ENCODE results near the gene DNM3. TPM values are rescaled to one million over a fixed set of nuclear protein-coding genes. Genes with fewer than 3 reads are reported as not detected.

DNM3 gene
- total RNA-seq, 1 experiment from 2014 or later, result 1.2 TPM

- TF ChIP-seq CTCF (IDR thresholded peaks at IDR 0.05; ENCODE audit: unreplicated experiment), result no peak
- CTCF ChIA-PET, result interaction anchor here (0.7 kb wide), 1 partner anchor 10 kb away, joined by 3 read pairs; no protein-coding TSS in a partner anchor
- Mint-ChIP-seq H3K36me3 (ENCODE audit: insufficient read depth, unreplicated experiment) (no peaks in the 10 kb centered on the region), H3K27me3 (ENCODE audit: unreplicated experiment) (no peaks in the 10 kb centered on the region), H3K9me3 (ENCODE audit: low read depth, unreplicated experiment) (no peaks in the 10 kb centered on the region), H3K27ac (ENCODE audit: unreplicated experiment) (no peak overlapping the region), H3K4me3 (ENCODE audit: low read depth, unreplicated experiment) (no peak overlapping the region), H3K4me1 (ENCODE audit: low read depth, unreplicated experiment) (peaks cover 8% of the 10 kb centered on the region)
- no peak for DNase-seq
- BruUV-seq (replicated peaks), result no TSS peak
- intact Hi-C loops (cut with micrococcal nuclease; ENCODE audit: unreplicated experiment), result no loop called here
Observed at GRCh38 chr1:172335377-172335776, 494.1 kb downstream of the DNM3 start.

- H3K36me3 Mint-ChIP-seq (ENCODE audit: insufficient read depth, unreplicated experiment), result no peaks in the 10 kb centered on the region
- H3K9me3 Mint-ChIP-seq (ENCODE audit: low read depth, unreplicated experiment), result no peaks in the 10 kb centered on the region
- intact Hi-C loops (cut with micrococcal nuclease; ENCODE audit: unreplicated experiment), result no loop called here
- no peak for TF ChIP-seq CTCF (IDR thresholded peaks at IDR 0.05; ENCODE audit: unreplicated experiment)
- H3K27me3 Mint-ChIP-seq (ENCODE audit: unreplicated experiment), result no peaks in the 10 kb centered on the region
- H3K4me3 Mint-ChIP-seq (ENCODE audit: low read depth, unreplicated experiment), result no peak overlapping the region
- H3K27ac Mint-ChIP-seq (ENCODE audit: unreplicated experiment), result no peak overlapping the region
- H3K4me1 Mint-ChIP-seq (ENCODE audit: low read depth, unreplicated experiment), result peaks cover 22% of the 10 kb centered on the region
- CTCF ChIA-PET, result no interaction called here
- no peak for DNase-seq
- no TSS peak for BruUV-seq (replicated peaks)
Observed at GRCh38 chr1:172338295-172338735, 497.0 kb downstream of the DNM3 start.

GRCh38 chr1:172339842-172340241, 498.5 kb downstream of the DNM3 start:
- no peak for DNase-seq
- no peaks in the 10 kb centered on the region for H3K27me3 Mint-ChIP-seq (ENCODE audit: unreplicated experiment)
- CTCF ChIA-PET, result interaction anchor here (0.5 kb wide), 1 partner anchor 176 kb away, joined by 3 read pairs; no protein-coding TSS in a partner anchor
- H3K36me3 Mint-ChIP-seq (ENCODE audit: insufficient read depth, unreplicated experiment), result no peaks in the 10 kb centered on the region
- H3K4me1 Mint-ChIP-seq (ENCODE audit: low read depth, unreplicated experiment), result peaks cover 34% of the 10 kb centered on the region
- intact Hi-C loops (cut with micrococcal nuclease; ENCODE audit: unreplicated experiment), result no loop called here
- no peak for TF ChIP-seq CTCF (IDR thresholded peaks at IDR 0.05; ENCODE audit: unreplicated experiment)
- no TSS peak for BruUV-seq (replicated peaks)
- H3K9me3 Mint-ChIP-seq (ENCODE audit: low read depth, unreplicated experiment), result no peaks in the 10 kb centered on the region
- no peak overlapping the region for H3K4me3 Mint-ChIP-seq (ENCODE audit: low read depth, unreplicated experiment)
- H3K27ac Mint-ChIP-seq (ENCODE audit: unreplicated experiment), result no peak overlapping the region

- no peak for TF ChIP-seq CTCF (IDR thresholded peaks at IDR 0.05; ENCODE audit: unreplicated experiment)
- Mint-ChIP-seq H3K36me3 (ENCODE audit: insufficient read depth, unreplicated experiment) (no peaks in the 10 kb centered on the region), H3K27ac (ENCODE audit: unreplicated experiment) (no peak overlapping the region), H3K27me3 (ENCODE audit: unreplicated experiment) (no peaks in the 10 kb centered on the region), H3K9me3 (ENCODE audit: low read depth, unreplicated experiment) (no peaks in the 10 kb centered on the region), H3K4me1 (ENCODE audit: low read depth, unreplicated experiment) (peaks cover 34% of the 10 kb centered on the region), H3K4me3 (ENCODE audit: low read depth, unreplicated experiment) (no peak overlapping the region)
- no TSS peak for BruUV-seq (replicated peaks)
- DNase-seq, result no peak
- intact Hi-C loops (cut with micrococcal nuclease; ENCODE audit: unreplicated experiment), result no loop called here
- CTCF ChIA-PET, result no interaction called here
Observed at GRCh38 chr1:172340520-172340919, 499.2 kb downstream of the DNM3 start.
